Measurements from ENCODE around the gene FAM221A. TPM values are rescaled to one million over a fixed set of nuclear protein-coding genes. Genes with fewer than 3 reads are reported as not detected.

The FAM221A gene
- total RNA-seq, 1 experiment from 2014 or later = 23.3 TPM

GRCh38 chr7:23679898-23680413, at the start of gene FAM221A (continued):
- TF ChIP-seq NFYB (CRISPR knock-in tag; conservative IDR thresholded peaks at IDR 0.05; ENCODE audit: low read depth) (peak; percentile 68; the same call in 1 of the 2 replicates), NR3C1 (CRISPR knock-in tag; conservative IDR thresholded peaks at IDR 0.05; ENCODE audit: low read depth) (peak; percentile 88; the same call in 1 of the 2 replicates), ZBTB43 (CRISPR knock-in tag; IDR thresholded peaks at IDR 0.05) (peak; percentile 97), ZNF138 (CRISPR knock-in tag; conservative IDR thresholded peaks at IDR 0.05) (peak; percentile 96), PRRX2 (CRISPR knock-in tag; IDR thresholded peaks at IDR 0.05) (no peak), ATF2 (CRISPR knock-in tag; IDR thresholded peaks at IDR 0.05; ENCODE audit: borderline replicate concordance, low read depth) (0 out of 2 replicates have a peak, but pooled peaks have one; percentile 66), MXD4 (CRISPR knock-in tag; IDR thresholded peaks at IDR 0.05; ENCODE audit: borderline replicate concordance) (no peak), CREB1 (CRISPR knock-in tag; IDR thresholded peaks at IDR 0.05) (peak; percentile 95), ZNF263 (CRISPR knock-in tag; IDR thresholded peaks at IDR 0.05; ENCODE audit: low read depth) (peak; percentile 47; the same call in 1 of the 2 replicates), CDX4 (CRISPR knock-in tag; IDR thresholded peaks at IDR 0.05; ENCODE audit: borderline replicate concordance) (no peak), ZNF423 (CRISPR knock-in tag; IDR thresholded peaks at IDR 0.05) (no peak), NR1H2 (CRISPR knock-in tag; IDR thresholded peaks at IDR 0.05) (no peak), RELA (CRISPR knock-in tag; IDR thresholded peaks at IDR 0.05; ENCODE audit: borderline replicate concordance) (peak; percentile 93; the same call in 1 of the 2 replicates), ELF4 (CRISPR knock-in tag; IDR thresholded peaks at IDR 0.05; ENCODE audit: low read depth) (0 out of 2 replicates have a peak, but pooled peaks have one; percentile 60), ARID4B (CRISPR knock-in tag; IDR thresholded peaks at IDR 0.05; ENCODE audit: borderline replicate concordance) (peak; percentile 91; the same call in 1 of the 2 replicates), ZNF121 (CRISPR knock-in tag; IDR thresholded peaks at IDR 0.05) (no peak), FOXP1 (CRISPR knock-in tag; IDR thresholded peaks at IDR 0.05; ENCODE audit: borderline replicate concordance) (peak; percentile 96), JAZF1 (CRISPR knock-in tag; IDR thresholded peaks at IDR 0.05) (no peak), NFE2L1 (CRISPR knock-in tag; IDR thresholded peaks at IDR 0.05) (peak; percentile 89; the same call in 1 of the 2 replicates), ERG (CRISPR knock-in tag; IDR thresholded peaks at IDR 0.05) (no peak), ZNF671 (CRISPR knock-in tag; IDR thresholded peaks at IDR 0.05) (no peak), ETV6 (CRISPR knock-in tag; IDR thresholded peaks at IDR 0.05) (peak; percentile 74; the same call in 1 of the 2 replicates), ZNF425 (CRISPR knock-in tag; conservative IDR thresholded peaks at IDR 0.05) (no peak), CREM (CRISPR knock-in tag; IDR thresholded peaks at IDR 0.05) (peak; percentile 75; the same call in 1 of the 2 replicates), EMX1 (CRISPR knock-in tag; IDR thresholded peaks at IDR 0.05) (no peak), HMGA2 (CRISPR knock-in tag; IDR thresholded peaks at IDR 0.05) (no peak), CBFB (CRISPR knock-in tag; IDR thresholded peaks at IDR 0.05; ENCODE audit: low read depth) (peak; percentile 86; the same call in 1 of the 2 replicates), ZNF232 (CRISPR knock-in tag; IDR thresholded peaks at IDR 0.05) (peak; percentile 96), E2F5 (CRISPR knock-in tag; IDR thresholded peaks at IDR 0.05) (peak; percentile 95)

All from WTC11 (cell line).